Activated T-cell treated with anti-CD3 and anti-CD28 coated beads for 4 hours (primary cell): ENCODE data around the gene HSD17B7.
"Not testable (repeated sequence)": the region's sequence is repeated elsewhere in the genome, so short reads cannot be mapped to it uniquely, and the experiment has no call there.

ENCODE experiments used
- DNase-seq: peaks from one replicate; pipeline ENCODE4 v3.0.0-alpha.2; 2020

The HSD17B7 gene

DNA sequence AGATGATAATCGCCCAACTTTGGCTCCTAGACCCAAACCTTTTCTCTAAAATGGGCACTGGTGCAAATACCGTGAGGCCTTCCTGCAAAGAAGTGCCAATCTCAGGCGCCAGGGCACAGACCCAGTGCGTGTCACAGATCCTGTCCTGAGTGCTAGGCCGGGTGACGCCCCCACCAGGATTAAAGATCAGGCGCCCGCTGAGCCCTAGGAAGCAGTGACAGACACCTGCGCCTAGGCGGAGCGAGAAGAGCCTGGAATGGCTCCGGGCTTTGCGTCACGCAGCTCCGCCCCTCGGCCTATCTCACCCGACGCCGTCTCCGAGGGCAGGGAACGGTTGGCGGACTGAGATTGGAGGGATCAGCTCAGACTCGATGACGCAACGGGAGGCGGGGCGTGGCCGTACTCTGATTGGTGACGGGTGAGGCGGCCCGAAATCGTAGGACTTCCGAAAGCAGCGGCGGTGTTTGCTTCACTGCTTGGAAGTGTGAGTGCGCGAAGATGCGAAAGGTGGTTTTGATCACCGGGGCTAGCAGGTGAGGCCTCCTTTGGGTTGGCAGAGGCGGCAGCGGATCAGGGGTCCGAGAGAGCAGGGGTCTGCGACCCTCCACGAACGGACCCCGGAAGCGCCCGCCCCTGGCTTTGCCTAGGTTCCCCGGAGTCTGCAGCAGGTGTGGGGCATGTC, at the start of gene HSD17B7:
Gene HSD17B7, plus strand, starts transcription at position 400 of the 682 bp plus-strand sequence. Its CDS starts 99 bp downstream, at position 499.
- DNase-seq, result peak; percentile 46

DNA sequence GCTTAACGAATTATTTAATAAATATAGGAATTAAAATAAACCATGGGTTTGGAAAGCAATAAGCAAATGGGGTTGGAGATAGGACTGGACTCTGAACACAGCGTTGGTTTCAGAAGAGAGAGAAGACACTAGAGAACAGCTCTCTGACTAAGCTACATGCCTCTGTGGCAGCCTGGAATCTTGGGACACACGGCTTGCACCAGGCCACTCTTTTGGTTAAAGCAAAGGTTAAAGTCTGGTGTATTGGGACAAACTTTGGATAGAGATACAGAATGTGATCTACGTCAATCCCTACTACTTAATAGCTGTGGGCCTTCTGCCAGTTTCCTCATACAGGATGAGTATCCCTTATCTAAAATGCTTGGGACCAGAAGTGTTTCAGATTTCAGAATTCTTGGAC, 49.7 kb upstream of the HSD17B7 start:
- no peak for DNase-seq

DNA sequence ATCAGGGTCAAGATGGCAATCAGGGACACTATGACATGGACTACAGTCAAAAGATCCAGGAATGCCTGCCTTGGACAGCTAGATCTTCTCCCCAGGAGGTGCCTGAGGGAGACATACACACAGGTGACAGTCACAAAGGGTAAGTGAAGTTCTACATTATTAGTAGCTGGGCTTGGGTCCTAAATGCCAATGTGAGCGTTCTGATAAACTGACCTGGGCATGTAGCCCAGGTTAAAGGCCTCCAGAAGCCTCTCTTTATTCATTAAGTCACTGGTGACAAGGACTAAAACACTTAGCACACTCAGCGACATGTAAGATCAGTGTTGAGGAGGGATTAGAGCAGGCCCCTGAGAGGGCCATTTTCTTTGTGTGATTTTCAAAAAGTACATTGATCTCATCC, 48.9 kb upstream of the HSD17B7 start:
- DNase-seq, result no peak

DNA sequence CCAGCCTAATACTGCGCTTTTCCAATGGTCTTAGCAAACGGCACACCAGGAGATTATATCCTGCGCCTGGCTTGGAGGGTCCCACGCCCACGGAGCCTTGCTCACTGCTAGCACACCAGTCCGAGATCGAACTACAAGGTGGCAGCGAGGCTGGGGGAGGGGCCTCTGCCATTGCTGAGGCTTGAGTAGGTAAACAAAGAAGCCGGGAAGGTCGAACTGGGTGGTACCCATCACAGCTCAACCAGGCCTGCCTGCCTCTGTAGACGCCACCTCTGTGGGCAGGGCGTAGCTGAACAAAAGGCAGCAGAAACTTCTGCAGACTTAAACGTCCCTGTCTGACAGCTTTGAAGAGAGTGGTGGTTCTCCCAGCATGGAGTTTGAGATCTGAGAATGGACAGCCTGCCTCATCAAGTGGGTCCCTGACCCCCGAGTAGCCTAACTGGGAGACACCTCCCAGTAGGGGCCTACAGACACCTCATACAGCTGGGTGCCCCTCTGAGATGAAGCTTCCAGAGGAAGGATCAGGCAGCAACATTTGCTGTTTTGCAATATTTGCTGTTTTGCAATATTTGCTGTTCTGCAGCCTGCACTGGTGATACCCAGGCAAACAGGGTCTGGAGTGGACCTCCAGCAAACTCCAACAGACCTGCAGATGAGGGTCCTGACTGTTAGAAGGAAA, 44.1 kb upstream of the HSD17B7 start:
- not testable (repeated sequence) for DNase-seq

- no peak for DNase-seq
Measured at GRCh38 chr1:162753001-162753658, 37.4 kb upstream of the HSD17B7 start.

- DNase-seq, result no peak
Measured at GRCh38 chr1:162753998-162754585, 36.4 kb upstream of the HSD17B7 start.

GRCh38 chr1:162755306-162755705, 35.2 kb upstream of the HSD17B7 start:
- no peak for DNase-seq

DNA sequence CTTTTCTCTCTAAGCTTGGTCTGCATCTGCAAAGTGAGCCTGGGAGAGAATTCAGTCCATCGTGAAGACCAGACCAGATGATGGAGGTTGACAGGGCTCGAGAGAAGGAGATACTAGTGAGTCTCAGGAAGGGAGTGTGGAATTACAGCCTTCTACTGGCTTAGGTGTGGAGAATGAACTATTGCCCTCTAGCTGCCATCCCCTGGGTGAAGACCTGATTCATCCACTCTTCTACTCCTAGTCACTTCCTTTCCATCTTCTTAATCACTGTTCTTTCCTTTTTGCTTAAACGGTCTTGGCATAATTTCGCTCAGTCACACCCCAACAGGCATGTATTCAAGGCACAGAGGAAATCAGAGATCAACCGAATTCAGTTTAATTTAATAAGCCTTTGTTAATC, 34.0 kb upstream of the HSD17B7 start:
- DNase-seq, result no peak

DNA sequence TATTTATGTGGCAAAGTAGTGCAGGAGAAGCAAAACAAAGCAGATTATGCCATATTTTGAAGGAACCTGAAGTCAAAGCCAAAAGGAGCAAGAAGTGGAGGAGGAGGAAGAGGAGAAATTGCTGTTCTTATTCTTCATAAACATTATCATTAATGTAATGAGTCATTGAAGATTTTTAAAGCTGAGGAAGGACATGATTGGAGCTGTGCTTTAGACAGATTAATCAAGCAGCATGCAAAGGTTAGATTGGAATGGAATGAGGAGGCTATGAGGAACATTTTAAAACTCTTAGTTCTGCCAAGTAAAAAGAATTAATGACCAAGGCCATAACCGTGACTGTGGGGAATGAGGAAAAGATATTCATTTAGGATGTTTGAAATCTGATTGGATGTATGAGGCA, 33.0 kb upstream of the HSD17B7 start:
- DNase-seq, result no peak

- no peak for DNase-seq
Measured at GRCh38 chr1:162765788-162766187, 24.7 kb upstream of the HSD17B7 start.

- DNase-seq, result no peak
Measured at GRCh38 chr1:162772571-162773154, 17.8 kb upstream of the HSD17B7 start.

DNA sequence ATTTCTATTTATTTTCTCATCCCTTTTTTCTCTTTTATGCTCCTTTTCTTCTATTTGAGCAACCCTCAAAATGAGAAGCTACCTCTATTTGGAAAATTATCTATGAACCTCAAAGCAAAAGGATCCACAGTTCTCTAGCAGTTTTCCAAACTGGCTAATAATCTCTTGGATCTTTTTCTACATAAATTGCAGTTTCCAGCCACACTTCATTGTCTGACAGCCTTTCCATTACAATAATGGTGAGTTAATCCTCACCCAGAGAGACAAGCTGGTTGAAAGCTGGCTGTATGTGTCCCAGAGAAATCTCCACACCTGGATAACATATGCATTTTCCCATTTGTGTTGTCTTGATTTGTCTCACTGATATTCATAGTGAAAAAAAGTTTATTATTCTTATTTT, 16.5 kb upstream of the HSD17B7 start:
- DNase-seq, result no peak

DNA sequence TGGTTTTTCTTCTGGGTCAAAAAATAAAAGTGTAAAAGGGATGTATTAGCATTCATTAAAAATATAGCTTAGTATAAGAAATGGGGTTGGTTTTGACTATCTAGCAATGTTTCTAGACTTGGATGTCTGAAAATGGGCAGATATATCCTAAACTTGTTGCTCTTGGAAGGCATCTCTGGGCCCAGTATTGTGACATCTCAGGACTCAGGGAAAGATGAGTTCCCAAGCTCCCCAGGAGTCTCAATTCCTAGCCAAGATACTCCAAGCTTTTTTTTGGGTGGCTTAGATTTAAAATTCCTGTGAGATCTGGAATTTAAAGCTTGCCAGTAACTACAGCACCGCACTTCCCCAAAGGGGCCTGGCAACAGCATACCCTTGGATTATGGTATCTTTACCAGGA, 11.5 kb upstream of the HSD17B7 start:
- DNase-seq, result no peak

- no peak for DNase-seq
Measured at GRCh38 chr1:162782671-162783070, 7.8 kb upstream of the HSD17B7 start.

- DNase-seq, result not testable (repeated sequence)
Measured at GRCh38 chr1:162784926-162785325, 5.6 kb upstream of the HSD17B7 start.

- DNase-seq, result not testable (repeated sequence)
Measured at GRCh38 chr1:162788783-162789182, 1.7 kb upstream of the HSD17B7 start.

- not testable (repeated sequence) for DNase-seq
Measured at GRCh38 chr1:162790985-162791357, 469 bp downstream of the HSD17B7 start.

- DNase-seq, result not testable (repeated sequence)
Measured at GRCh38 chr1:162794284-162794683, 3.8 kb downstream of the HSD17B7 start.

DNA sequence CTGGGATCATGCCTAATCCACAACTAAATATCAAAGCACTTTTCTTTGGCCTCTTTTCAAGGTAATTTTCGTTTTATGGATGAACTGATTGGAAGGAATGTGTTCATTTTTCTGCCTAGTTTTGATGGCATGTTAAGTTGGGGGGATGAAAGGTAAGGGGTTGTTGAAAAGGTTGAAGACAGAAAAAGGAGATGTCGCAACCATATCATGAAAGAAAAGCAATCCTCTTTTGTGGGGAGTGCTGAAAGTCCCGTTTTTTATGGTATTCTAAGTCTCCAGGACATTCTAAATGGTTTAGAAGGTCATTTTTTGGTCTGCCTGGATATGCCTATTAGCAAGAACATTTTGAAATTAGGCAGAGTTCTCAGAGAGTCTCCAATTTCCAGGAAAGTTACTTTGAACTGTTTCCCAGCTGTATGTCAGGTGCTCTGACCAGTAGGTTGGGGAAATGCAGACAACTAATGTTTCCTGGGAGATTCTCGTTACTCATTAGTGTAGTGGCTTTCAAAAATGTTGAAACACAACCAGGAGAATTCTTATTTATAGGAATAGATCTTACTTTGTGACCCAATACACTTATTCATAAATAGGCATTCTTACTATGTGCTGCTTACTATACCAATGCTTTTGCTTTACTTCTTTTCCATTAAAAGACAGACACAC, 6.2 kb downstream of the HSD17B7 start:
- DNase-seq, result not testable (repeated sequence)

- not testable (repeated sequence) for DNase-seq
Measured at GRCh38 chr1:162799995-162800830, 9.7 kb downstream of the HSD17B7 start.

GRCh38 chr1:162807503-162807902, 17.0 kb downstream of the HSD17B7 start:
- not testable (repeated sequence) for DNase-seq

GRCh38 chr1:162812357-162812756, 21.9 kb downstream of the HSD17B7 start:
- not testable (repeated sequence) for DNase-seq
